Stimulated activated CD8-positive, alpha-beta memory T cell treated with anti-CD3 and anti-CD28 coated beads, Interleukin-15, amount 100 ng/mL, for 1 hour (primary cell): ENCODE results near the gene PDE4A.
"Not testable (repeated sequence)": the region's sequence is repeated elsewhere in the genome, so short reads cannot be mapped to it uniquely, and the experiment has no call there.

ENCODE experiments used
- DNase-seq: peaks from one replicate; pipeline ENCODE4 v3.0.0-alpha.2; 2020; ENCODE audit warnings: low read depth

The PDE4A gene

DNA sequence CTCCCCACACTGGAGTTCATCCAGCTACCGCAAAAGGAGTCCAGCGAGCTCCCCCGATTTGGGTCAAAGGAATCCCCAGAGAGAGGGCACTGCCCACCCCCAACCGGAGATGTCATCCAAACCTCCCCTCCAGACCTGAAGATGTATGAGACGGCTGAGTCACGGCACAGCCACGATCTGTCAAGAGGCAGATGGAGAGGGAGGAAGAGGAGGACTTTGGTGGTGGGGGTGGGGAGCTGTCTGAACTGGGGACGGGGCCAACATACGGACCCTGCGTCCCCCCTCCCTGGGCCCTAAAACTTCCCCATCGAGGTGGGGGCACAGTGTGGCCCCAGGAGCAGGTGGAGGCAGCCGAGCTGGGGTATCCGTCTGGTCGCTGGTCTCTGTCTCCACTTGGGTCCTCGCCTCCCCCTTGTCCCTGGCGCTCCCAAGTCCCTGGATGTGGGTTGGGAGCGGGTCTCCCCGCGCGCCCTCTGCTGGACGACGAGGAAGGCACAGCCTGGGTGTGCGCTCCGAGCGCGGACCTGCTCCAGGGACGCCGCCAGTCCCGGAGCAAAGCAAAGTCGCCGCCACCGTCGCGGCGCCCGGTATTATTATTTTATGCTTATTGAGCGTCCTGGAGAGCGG is 3.8 kb downstream of the PDE4A start:
- DNase-seq: no peak

DNA sequence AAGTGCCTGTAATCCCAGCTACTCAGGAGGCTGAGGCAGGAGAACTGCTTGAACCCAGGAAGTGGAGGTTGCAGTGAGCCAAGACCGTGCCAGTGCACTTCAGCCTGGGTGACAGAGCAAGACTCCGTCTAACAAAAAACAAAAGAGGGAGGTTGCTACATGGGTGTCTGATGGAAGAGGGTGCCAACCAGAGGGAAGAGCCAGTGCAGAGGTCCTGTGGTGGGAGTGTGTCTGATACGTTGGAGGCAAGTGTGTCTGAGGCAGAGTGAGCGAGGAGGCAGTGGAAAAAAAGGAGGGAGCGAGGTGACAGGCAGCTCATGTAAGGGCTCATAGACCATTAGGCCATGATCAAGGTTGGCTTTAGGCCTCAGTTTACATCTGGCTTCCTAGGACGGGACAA is 6.8 kb downstream of the PDE4A start:
- no peak for DNase-seq

DNA sequence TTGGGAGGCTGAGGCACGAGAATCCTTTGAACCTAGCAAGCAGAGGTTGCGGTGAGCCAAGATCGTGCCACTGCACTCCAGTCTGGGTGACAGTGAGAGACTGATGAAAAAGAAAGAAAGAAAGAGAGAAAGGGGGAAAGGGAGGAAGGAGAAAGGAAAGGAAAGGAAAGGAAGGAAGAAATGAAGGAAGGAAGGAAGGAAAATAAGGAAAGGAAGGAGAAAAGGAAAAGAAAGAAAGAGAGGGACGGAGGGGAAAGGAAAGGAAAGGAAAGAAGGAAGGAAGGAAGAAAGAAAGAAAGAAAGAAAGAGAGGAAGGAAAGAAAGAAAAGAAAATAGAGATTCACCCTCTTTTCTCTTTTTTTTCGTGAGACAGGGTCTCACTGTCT is 8.7 kb downstream of the PDE4A start:
- DNase-seq: no peak

DNA sequence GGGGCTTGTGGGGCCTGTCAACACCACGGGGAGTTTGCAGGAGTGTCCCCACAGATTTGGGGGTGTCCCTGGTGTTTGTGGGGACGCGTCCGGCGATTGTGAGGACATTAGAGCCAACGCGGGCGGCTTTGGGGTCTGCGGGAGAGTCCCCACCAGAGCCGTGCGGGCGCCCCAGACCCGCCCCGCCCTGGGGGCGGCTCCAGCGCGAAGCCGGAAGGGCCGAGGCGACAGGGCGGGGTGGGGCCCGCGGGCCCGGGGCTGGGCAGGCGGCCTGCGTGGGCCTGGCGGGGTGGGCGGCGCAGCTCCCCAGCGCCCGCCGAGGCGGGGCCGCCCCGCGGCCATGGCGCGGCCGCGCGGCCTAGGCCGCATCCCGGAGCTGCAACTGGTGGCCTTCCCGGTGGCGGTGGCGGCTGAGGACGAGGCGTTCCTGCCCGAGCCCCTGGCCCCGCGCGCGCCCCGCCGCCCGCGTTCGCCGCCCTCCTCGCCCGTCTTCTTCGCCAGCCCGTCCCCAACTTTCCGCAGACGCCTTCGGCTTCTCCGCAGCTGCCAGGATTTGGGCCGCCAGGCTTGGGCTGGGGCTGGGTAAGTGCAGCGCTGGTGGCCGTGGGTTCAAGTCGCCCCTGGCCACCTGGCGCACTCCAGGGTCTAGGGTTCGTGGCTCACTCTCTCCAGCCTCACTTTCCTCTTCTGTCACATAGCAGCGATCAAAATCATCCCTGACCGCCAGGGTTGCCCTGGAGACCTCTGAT is 10.3 kb downstream of the PDE4A start:
- no peak for DNase-seq

- no peak for DNase-seq
Measured at GRCh38 chr19:10431254-10431942, 11.1 kb downstream of the PDE4A start.

DNA sequence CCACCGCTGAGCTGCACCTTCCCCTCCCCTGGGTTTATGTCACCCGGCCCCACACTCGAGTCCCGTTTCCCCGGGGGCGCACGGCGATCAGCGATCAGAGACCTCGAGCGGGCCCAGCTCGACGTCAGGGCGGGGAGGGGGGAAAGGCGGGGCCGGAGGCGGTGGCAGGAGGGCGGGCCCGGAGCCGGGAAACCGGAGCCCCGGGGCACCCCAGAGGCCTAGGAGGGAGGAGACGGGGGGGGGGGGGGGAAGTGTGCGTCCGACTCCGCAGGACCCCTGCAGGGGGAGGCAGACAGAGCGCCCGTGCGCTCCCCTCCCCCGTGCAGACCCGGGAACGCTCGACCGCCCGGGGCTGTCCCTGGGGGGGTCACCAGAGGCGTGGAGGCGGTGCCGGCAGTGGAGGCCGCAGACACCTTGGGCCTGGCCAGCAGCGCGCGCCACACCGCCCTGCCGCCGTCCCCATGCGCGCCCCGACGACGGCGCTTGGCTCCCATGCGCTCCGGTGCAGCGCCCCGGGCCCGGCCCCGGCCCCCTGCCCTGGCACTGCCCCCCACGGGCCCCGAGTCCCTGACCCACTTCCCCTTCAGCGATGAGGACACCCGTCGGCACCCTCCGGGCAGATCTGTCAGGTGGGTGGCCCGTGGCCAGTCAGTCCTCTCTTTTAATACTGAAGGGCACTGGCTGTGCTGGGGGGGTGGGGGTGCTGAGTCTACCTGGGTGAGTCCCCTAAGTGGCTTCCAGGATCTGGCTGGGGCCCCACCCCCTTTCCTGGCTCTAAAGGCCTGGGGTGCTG is 11.8 kb downstream of the PDE4A start:
- no peak for DNase-seq

GRCh38 chr19:10432736-10433130 is 12.4 kb downstream of the PDE4A start:
- no peak for DNase-seq

DNA sequence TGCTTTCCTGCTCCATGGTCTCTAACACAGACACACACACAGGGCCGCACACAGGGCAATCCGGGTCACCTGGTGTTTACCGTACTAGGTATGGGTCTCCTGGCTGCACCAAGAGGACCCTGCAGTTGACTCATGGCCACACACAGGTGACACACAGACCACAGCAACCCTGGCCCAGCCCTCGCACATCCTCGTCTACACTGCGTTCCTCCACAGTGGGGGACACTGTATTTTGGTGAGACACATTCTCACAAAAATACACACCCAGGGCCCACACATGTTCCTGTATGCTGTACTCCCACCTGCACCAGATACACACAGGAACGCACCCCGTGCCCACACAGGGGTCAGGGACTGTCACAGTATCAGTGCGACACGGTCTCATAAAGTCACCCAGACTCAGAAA is 12.8 kb downstream of the PDE4A start:
- DNase-seq: no peak

- DNase-seq: no peak
Measured at GRCh38 chr19:10439588-10439987, 19.2 kb downstream of the PDE4A start.

- DNase-seq: no peak
Measured at GRCh38 chr19:10442698-10443097, 22.4 kb downstream of the PDE4A start.

DNA sequence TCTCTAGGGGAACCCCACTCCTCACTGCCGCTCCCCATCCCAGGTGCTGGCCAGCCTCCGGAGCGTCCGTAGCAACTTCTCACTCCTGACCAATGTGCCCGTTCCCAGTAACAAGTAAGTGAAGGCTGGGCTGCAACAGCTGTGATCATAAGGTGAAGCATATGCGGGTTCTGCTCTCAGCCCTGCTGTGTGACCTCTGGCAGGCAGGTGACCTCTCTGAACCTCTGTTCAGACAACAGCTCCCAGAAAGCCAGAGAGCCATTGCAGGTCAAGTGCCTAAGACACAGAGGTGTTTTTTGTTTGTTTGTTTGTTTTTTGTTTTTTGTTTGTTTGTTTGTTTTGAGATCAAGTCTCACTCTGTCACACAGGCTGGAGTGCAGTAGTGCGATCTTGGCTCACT is 28.7 kb downstream of the PDE4A start:
- DNase-seq: no peak

DNA sequence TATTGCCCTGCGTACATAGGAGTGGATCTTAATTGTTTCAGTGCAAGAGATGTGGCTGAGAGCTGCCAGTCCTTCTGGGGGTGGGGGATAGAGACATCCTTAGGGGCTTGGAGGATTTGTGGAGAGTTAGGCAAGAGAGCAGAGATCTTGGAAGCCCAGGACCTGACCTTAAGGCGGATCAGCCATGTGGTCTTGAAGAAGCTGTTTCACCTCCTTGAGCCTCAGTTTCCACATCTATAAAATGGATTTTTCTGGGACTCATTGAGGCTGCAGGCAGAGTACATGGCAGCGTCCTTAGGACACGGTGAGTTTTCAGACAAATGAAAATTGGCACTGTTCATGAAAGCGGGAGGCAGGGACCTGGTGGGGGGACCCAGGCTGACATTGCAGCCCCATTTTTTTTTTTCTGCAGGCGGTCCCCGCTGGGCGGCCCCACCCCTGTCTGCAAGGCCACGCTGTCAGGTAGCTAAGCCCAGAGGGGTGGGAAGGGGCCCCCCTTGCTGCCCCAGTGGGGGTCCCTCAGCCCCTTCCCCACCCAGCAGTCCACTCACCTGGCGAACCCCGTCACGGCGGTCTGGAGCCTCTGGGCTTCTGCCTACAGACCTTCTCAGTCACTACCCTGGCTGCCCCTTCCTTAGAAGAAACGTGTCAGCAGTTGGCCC is 30.0 kb downstream of the PDE4A start:
- no peak for DNase-seq

DNA sequence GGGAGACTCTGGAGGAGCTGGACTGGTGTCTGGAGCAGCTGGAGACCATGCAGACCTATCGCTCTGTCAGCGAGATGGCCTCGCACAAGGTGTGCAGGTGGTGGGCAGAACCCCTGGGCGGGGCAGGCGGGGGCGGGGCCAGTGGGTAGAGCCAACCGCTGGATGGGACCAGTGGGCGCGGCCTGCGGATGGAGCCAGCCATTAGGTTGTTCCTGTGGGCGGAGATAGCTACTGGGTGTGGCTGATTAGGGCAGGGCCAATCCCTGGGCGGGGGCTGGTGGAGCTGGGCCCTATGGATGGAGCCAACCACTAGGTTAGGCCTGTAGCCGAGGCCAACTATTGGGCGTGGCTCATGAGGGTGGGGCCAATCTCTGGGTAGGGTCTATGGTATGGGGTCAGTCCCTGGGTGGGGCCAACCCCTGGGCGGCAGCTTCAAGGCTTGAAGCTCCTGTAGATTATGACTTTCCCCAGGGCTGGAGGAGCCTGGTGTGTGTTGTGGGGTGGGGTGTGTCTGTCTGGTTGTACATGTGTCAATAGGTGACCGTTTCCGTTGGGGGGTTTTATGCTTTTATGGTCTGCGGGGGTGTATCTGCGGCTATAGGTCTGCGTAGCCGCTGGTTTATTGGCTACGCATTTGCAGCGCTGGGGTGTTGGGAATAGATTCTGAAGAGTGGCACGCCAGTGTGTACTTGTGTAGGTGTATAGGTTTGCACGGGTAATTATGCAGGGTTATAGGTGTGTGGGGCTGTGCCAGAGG is 30.7 kb downstream of the PDE4A start:
- DNase-seq: no peak

GRCh38 chr19:10452726-10453618 is 32.6 kb downstream of the PDE4A start:
- DNase-seq: no peak

DNA sequence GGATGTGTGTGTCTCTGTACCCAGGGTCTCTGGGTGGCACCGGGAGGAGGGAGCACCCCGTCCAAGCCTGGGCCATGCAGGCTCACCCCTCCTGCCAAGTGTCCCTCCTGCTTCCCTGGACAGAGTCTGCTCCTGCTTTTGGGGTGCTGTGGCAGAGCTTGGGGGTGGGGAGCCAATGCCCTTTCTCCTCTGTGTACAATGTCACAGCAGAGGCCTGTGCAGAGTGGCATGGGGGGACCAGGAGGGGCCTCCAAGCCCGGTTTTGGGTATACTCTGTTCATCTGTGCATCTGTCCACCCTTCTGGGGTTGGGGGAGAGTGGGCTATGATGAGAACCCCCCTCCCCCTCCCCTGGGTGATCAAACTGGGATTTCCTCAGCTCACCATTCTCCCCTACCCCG is 33.5 kb downstream of the PDE4A start:
- no peak for DNase-seq

- DNase-seq: no peak
Measured at GRCh38 chr19:10454267-10454666, 33.9 kb downstream of the PDE4A start.

- DNase-seq: not testable (repeated sequence)
Measured at GRCh38 chr19:10458733-10459132, 38.4 kb downstream of the PDE4A start.

- no peak for DNase-seq
Measured at GRCh38 chr19:10460714-10461046, 40.3 kb downstream of the PDE4A start.

DNA sequence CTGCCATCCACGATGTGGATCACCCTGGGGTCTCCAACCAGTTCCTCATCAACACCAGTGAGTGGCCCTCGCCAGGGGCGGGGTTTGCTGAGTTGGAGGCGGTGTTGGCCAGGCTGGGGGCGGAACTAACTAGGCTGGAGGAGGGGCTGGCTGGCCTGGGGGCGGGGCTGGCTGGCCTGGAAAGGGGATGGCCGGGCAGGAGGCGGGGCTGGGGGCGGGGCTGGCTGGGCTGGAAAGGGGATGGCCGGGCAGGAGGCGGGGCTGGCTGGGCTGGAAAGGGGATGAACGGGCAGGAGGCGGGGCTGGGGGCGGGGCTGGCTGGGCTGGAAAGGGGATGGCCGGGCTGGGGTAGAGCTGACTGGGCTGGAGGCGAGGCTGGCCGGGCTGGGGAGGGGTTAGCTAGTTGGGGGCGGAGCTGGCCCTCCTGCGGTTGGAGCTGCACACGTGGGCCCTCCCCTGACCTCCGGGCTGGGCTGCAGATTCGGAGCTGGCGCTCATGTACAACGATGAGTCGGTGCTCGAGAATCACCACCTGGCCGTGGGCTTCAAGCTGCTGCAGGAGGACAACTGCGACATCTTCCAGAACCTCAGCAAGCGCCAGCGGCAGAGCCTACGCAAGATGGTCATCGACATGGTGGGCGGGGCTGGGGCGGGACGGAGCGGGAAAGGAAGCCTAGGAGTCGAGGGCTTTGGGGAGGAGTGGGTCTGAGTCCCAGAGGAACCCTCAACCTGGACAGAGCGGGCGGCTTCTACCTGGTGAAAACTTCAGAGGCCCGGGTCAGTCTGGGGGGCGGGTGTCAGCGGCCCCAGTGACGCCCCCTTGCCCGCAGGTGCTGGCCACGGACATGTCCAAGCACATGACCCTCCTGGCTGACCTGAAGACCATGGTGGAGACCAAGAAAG is 41.0 kb downstream of the PDE4A start:
- DNase-seq: peak; percentile 77
